IPS-20b (cell line): ENCODE results near the gene SRP54.

Source experiments
- H3K27ac ChIP-seq: one replicate; pipeline ENCODE4 v1.5.1; 2013; ENCODE audit warnings: low read length
- H3K27me3 ChIP-seq: 2 replicates; pipeline ENCODE4 v1.6.1; 2013; ENCODE audit warnings: mild to moderate bottlenecking, low read length, inconsistent platforms; ENCODE audit not compliant: insufficient read depth
- H3K36me3 ChIP-seq: 2 replicates; pipeline ENCODE4 v1.6.1; 2013; ENCODE audit warnings: low read depth, mild to moderate bottlenecking, inconsistent platforms, low read length, moderate library complexity; ENCODE audit not compliant: insufficient read depth
- H3K4me1 ChIP-seq: 2 replicates; pipeline ENCODE4 v1.6.1; 2013; ENCODE audit warnings: mild to moderate bottlenecking, control low read depth, inconsistent platforms, low read length, moderate library complexity; ENCODE audit not compliant: insufficient read depth
- H3K4me3 ChIP-seq: 2 replicates; pipeline ENCODE4 v1.5.1; 2013; ENCODE audit warnings: mild to moderate bottlenecking, low read length, inconsistent platforms
- H3K9ac ChIP-seq: 2 replicates; pipeline ENCODE4 v1.6.1; 2013; ENCODE audit warnings: low read depth, mild to moderate bottlenecking, inconsistent platforms, low read length, moderate library complexity
- H3K9me3 ChIP-seq: 2 replicates; pipeline ENCODE4 v1.6.1; 2013; ENCODE audit warnings: mild to moderate bottlenecking, low read depth, low read length, inconsistent platforms; ENCODE audit not compliant: insufficient read depth

SRP54 gene

DNA sequence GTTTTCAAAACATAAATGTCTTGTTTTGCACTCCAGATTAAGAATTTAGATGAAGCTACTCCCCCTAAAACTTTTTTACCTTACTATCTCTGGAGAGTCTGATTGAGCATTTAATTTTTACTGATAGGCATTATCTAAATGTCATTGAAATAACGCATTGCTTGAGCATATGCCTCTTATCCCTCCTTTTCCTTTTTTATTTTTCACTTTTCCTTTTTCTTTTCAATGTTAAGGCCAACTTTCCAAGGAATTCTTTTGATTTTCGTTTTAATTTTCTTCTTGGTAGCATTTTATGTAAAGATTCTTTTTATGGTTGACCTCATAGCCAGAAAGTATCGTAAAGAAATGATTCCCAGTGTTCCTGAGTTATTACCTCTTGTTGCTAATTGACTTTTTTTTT, 2.9 kb downstream of the SRP54 start:
- Histone ChIP-seq H3K9ac (no peak overlapping the region), H3K36me3 (no peaks in the 10 kb centered on the region), H3K4me3 (no peak overlapping the region), H3K4me1 (0 out of 2 replicates have a peak, but pooled peaks cover 4% of the 10 kb centered on the region), H3K27me3 (no peaks in the 10 kb centered on the region), H3K9me3 (no peaks in the 10 kb centered on the region), H3K27ac (no peak overlapping the region)

DNA sequence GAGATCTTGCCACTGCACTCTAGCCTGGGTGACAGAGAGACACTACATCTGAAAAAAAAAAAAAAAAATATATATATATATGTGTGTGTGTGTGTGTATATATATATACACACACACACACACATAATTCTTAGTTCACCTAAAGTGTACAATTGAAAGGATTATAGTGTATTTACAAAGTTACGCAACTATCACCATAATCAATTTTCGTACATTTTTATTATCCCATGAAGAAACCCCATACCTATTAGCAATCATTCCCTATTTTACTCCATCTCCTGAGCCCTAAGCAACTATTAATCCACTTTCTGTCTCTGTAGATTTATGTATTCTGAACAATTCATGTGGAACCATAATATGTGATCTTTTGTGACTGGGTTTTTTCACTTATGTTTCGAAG, 4.4 kb downstream of the SRP54 start:
- H3K27ac ChIP-seq = no peak overlapping the region
- H3K9ac ChIP-seq = no peak overlapping the region
- no peaks in the 10 kb centered on the region for H3K36me3 ChIP-seq
- H3K27me3 ChIP-seq = no peaks in the 10 kb centered on the region
- H3K4me3 ChIP-seq = no peak overlapping the region
- H3K9me3 ChIP-seq = no peaks in the 10 kb centered on the region
- 0 out of 2 replicates have a peak, but pooled peaks cover 4% of the 10 kb centered on the region for H3K4me1 ChIP-seq

DNA sequence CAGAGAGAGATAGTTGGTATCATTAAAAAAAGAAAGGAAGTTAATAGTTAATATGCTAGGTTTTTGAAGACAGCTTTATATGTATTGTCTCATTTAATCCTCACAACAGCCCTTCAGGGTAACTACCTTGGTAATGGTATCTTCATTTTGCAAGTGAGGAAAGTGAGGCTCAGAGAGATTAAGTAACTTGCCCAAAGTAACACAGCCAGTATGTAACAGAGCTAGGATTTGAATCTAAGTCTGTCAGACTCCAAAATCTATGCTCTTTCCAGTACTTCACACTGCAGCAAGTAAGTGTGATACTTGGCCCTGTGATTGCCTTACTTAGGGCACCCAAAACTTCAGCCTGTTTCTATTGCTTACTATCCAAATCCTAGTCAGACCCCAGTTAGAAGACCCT, 7.0 kb downstream of the SRP54 start:
- Histone ChIP-seq H3K9me3 (no peaks in the 10 kb centered on the region), H3K36me3 (no peaks in the 10 kb centered on the region), H3K4me1 (no peaks in the 10 kb centered on the region), H3K4me3 (no peak overlapping the region), H3K27ac (no peak overlapping the region), H3K27me3 (no peaks in the 10 kb centered on the region), H3K9ac (no peak overlapping the region)

DNA sequence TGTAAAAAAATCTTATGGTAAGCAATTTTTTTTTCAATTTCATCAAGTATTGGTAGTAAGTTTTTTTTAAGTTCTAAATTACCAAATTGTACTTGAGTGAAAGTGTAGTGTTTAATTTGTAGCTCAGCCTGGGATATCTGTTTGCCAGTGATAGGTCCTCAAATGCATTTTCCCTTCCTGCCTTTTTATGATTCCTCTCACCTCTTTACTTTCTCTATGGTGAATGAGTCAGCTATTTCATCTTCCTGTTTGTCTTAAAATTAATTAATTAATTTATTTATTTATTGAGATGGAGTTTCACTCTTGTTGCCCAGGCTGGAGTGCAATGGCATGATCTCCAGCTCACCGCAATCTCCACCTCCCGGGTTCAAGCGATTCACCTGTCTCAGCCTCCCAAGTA, 10.6 kb downstream of the SRP54 start:
- H3K9me3 ChIP-seq = no peaks in the 10 kb centered on the region
- no peaks in the 10 kb centered on the region for H3K4me1 ChIP-seq
- no peaks in the 10 kb centered on the region for H3K36me3 ChIP-seq
- no peaks in the 10 kb centered on the region for H3K27me3 ChIP-seq
- H3K4me3 ChIP-seq = no peak overlapping the region
- no peak overlapping the region for H3K9ac ChIP-seq
- no peak overlapping the region for H3K27ac ChIP-seq

DNA sequence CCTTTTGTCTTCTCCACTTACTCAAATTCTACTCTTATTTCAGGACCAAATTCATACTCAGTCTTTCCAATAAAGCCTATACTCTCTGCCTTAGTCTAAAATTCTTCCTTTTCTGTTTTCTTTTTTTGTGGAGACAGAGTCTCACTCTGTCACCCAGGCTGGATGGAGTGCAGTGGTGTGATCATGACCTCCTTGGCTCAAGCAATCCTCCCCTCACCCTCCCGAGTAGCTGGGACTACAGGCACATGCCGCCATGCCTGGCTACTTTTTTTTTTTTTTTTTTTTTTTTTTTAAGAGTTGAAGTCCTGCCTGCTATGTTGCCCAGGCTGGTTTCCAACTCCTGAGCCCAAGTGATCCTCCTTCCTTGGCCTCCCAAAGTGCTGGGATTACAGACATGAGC, 11.9 kb downstream of the SRP54 start:
- Histone ChIP-seq H3K36me3 (peaks cover 4% of the 10 kb centered on the region), H3K27ac (no peak overlapping the region), H3K27me3 (no peaks in the 10 kb centered on the region), H3K9me3 (no peaks in the 10 kb centered on the region), H3K9ac (no peak overlapping the region), H3K4me3 (no peak overlapping the region), H3K4me1 (no peaks in the 10 kb centered on the region)

DNA sequence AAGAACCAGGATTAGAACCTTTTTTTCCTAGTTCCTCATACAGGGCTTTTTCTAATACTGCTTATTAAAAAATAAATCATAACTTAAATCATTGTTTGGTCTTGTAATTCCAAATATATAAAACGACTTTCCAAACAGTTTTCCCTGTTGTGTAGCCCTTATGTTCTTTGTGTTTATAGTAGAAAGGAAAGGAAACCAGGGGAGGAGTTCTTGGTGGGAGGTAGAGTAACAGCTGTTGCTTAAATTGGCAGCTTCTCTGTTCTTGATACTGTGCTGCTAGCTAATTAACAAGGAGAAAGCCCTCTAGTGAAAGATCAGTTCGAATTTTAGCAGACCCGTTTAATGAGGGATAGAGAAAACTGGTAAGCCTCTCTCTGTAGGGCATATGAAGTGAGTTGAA, 15.0 kb downstream of the SRP54 start:
- no peaks in the 10 kb centered on the region for H3K9me3 ChIP-seq
- H3K4me1 ChIP-seq = no peaks in the 10 kb centered on the region
- no peak overlapping the region for H3K4me3 ChIP-seq
- no peak overlapping the region for H3K27ac ChIP-seq
- peaks cover 12% of the 10 kb centered on the region for H3K36me3 ChIP-seq
- no peaks in the 10 kb centered on the region for H3K27me3 ChIP-seq
- H3K9ac ChIP-seq = no peak overlapping the region

DNA sequence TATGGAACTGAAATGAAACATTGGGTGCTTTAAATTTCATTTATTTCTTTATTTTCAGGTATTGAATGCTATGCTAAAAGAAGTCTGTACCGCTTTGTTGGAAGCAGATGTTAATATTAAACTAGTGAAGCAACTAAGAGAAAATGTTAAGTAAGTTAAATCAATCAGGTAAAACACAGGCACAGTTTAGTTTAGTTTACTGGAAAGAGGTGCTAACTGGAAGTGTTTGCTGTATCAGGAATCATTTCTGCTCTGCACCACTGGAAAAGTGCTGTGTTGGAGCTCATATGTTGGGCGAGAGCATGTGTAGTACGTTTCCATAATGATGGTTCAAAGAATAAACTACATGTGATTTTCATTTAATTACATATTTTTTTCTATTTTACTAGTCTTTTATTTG, 16.7 kb downstream of the SRP54 start:
- Histone ChIP-seq H3K27me3 (no peaks in the 10 kb centered on the region), H3K36me3 (peaks cover 15% of the 10 kb centered on the region), H3K27ac (no peak overlapping the region)

DNA sequence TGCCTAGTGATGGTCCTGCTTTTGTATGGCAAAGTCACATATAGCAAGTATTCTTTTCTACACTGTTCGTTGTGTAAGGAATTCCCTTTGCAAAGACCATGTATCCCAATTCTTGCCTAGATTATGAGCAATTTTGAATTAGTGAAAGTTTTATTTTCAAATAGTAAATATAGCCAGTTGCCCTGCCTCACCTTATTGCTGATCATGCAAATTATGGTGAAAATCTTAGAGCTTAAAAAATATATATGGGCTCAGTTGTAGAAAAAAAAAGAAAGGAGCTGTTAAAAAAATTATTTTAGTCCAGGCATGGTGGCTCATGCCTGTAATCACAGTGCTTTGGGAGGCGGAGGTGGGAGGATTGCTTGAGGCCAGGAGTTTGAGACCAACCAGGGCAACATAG, 18.8 kb downstream of the SRP54 start:
- Histone ChIP-seq H3K27ac (no peak overlapping the region), H3K4me1 (no peaks in the 10 kb centered on the region), H3K9me3 (no peaks in the 10 kb centered on the region), H3K4me3 (no peak overlapping the region), H3K36me3 (peaks cover 20% of the 10 kb centered on the region), H3K27me3 (no peaks in the 10 kb centered on the region), H3K9ac (no peak overlapping the region)

More for the DNA sequence above, 16.7 kb downstream of the SRP54 start:
- Histone ChIP-seq H3K4me1 (no peaks in the 10 kb centered on the region), H3K4me3 (no peak overlapping the region), H3K9me3 (no peaks in the 10 kb centered on the region), H3K9ac (no peak overlapping the region)

DNA sequence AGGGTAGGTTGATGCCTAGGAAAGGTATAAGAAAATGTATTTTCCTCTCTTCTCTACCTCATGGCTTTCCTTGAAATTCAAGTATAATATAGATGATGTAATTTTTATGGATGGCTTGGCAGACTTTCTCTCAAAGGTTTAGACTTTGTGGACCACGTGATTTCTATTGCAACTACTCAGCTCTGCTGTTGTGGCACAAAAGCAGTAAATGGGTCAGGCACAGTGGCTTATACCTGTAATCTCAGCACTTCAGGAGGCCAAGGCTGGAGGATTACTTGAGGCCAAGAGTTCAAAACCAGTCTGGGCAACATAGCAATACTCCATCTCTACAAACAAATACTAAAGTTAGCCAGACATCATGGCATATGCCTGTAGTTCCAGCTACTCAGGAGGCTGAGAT, 22.0 kb downstream of the SRP54 start:
- peaks cover 30% of the 10 kb centered on the region for H3K36me3 ChIP-seq

DNA sequence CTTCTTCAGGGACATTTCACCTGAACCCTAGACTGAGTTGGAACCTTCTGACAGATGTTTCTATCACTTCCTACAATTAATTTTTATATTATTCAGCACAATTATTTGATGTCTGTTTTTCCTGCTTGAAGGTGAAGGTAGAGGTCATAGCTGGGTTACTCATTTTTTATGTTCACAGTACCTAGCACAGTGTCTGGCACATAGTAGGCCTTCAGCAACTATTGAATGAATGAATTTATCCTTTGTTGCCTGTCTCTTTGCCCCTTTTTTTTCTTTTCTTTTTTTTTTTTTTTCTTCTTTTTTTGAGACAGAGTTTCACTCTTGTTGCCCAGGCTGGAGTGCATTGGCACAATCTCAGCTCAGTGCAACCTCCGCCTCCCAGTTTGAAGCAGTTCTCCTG, 33.8 kb downstream of the SRP54 start:
- Histone ChIP-seq H3K27ac (no peak overlapping the region), H3K9ac (no peak overlapping the region), H3K36me3 (peaks cover 79% of the 10 kb centered on the region), H3K4me3 (no peak overlapping the region), H3K27me3 (no peaks in the 10 kb centered on the region), H3K9me3 (no peaks in the 10 kb centered on the region), H3K4me1 (no peaks in the 10 kb centered on the region)

More for the DNA sequence above, 22.0 kb downstream of the SRP54 start:
- no peaks in the 10 kb centered on the region for H3K9me3 ChIP-seq
- no peak overlapping the region for H3K4me3 ChIP-seq
- H3K9ac ChIP-seq = no peak overlapping the region
- no peak overlapping the region for H3K27ac ChIP-seq
- no peaks in the 10 kb centered on the region for H3K4me1 ChIP-seq
- H3K27me3 ChIP-seq = no peaks in the 10 kb centered on the region

DNA sequence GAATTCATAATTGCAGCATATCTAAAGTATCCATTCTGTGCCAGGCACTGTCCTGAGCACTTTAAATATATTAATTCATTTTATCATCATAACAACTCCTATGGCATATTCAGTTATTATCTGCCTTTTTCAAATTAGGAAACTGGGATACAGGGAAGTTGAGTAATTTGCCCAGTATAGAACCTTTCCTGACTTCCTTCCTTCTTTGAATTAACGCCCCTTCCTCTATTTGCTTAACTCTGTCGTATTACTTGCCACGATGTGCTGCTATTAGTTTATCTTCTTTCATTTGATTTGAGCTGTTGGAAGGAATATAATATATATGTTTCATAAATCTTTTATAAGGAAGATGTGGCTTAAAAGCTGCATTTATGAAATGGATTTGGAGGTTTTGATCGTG, 37.9 kb downstream of the SRP54 start:
- Histone ChIP-seq H3K9me3 (no peaks in the 10 kb centered on the region), H3K9ac (no peak overlapping the region), H3K27ac (no peak overlapping the region), H3K4me1 (no peaks in the 10 kb centered on the region), H3K4me3 (no peak overlapping the region), H3K27me3 (no peaks in the 10 kb centered on the region), H3K36me3 (peaks cover 75% of the 10 kb centered on the region)

DNA sequence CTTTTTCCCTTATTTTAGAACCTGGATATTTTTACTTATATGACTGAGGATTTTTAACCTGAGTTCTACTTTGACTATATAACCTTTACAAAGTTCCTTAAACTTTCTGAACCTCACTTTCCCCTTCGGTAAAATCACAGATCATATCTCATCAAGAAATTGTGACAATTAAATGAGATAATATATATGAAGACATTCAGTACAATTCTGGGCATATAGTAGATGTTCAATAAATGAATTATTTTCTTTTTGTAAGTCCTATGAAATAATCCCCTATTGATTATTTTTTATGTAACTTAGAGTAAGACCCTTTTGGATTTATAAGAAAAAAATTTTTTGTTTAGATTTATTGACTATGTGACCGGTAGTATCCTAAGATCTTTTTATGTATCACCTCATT, 45.6 kb downstream of the SRP54 start:
- no peak overlapping the region for H3K4me3 ChIP-seq
- no peaks in the 10 kb centered on the region for H3K4me1 ChIP-seq
- no peak overlapping the region for H3K27ac ChIP-seq
- no peak overlapping the region for H3K9ac ChIP-seq
- 0 out of 2 replicates have a peak, but pooled peaks cover 3% of the 10 kb centered on the region for H3K9me3 ChIP-seq
- no peaks in the 10 kb centered on the region for H3K27me3 ChIP-seq
- H3K36me3 ChIP-seq = peaks cover 64% of the 10 kb centered on the region

DNA sequence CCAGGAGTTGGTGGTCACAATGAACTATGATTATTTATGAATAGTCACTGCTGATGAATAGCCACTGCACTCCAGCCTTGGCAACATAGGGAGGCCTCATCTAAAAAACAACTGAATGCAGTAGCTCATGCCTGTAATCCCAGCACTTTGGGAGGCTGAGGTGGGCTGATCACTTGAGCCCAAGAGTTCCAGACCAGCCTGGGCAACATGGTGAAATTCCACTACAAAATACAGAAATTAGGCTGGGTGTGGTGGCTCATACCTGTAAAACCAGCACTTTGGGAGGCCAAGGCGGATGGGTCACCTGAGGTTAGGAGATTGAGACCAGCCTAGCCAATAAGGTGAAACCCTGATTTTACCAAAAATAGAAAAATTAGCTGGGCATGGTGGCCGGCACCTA, 49.8 kb downstream of the SRP54 start:
- Histone ChIP-seq H3K4me3 (no peak overlapping the region), H3K4me1 (no peaks in the 10 kb centered on the region), H3K36me3 (peaks cover 42% of the 10 kb centered on the region), H3K27me3 (no peaks in the 10 kb centered on the region), H3K9ac (no peak overlapping the region), H3K9me3 (peaks cover 21% of the 10 kb centered on the region), H3K27ac (no peak overlapping the region)
